ENCODE data around the gene MTMR2.

MTMR2 gene

DNA sequence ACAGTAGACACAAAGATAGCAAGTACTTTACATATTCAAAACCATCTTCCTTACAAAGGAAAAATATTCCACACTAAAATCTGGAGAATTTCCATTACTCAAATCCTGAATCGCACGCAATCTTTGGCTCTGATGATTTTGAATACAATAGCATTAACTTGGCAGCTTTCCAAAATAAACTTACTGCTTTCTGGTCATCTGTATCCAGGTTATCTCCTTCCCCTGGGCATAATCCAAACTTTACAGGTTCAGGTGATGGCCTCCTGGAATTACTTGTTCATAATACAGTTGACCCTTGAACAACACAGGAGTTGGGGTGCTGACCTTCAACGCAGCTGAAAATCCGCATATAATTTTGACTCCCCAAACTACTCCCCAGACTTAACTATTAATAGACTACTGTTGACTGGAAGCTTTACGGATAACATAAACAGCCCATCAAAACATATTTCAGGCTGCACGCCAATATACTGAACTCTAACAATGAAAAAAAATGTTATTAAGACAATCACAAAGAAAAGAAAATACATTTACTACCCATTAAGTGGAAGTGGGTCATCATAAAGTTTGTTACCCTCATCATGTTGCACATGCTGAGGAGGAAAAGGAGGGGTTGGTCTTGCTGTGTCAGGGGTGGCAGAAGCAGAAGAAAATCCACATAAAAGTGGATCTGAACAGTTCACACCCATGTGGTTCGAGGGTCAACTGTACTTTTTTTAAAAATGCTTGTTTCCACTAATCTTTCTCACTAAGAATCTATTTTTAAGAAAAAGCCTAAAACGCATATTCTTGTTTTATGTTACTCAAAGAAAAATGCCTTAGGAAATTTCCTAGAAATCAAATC lies 6.5 kb downstream of the MTMR2 start:
- peak; percentile 84 for DNase-seq

DNA sequence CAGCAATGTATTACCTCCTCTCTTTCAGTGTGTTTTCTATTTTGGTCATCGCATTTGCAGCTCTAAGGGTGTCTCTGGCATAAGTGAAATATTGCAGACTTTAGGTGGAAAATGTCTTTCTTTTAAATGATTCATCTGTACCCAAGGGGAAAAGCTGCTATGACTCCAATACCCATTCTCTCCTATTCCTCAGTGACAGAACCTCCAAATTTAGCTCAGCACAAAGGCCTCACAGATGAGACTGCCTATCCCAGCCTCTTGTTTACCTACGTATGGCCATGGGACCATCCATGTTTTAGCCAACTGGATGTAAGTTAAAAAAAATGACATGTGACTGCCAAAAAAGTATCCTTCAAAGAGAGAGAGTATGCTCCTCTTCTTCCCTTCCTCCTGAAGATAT lies 7.9 kb downstream of the MTMR2 start:
- DNase-seq, result no peak

DNA sequence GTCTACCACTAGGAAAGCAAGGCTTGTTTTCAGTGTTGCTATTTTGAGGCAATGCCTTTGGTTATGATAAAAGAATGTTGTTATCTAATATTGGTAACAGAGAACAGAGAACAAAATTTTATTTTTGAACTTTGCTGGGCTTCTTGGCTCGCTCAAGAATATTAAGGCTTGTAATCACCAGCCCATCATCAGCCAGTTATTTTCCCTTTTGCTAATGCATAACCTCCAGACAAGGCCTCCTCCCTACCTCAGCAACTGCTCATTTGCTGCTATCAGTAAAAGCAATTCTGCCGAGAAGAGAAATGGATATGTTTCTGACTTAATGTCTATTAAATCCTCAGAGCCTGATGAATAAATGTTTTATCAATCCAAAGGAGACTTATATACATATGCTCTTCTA lies 8.9 kb downstream of the MTMR2 start:
- no peak for DNase-seq

DNA sequence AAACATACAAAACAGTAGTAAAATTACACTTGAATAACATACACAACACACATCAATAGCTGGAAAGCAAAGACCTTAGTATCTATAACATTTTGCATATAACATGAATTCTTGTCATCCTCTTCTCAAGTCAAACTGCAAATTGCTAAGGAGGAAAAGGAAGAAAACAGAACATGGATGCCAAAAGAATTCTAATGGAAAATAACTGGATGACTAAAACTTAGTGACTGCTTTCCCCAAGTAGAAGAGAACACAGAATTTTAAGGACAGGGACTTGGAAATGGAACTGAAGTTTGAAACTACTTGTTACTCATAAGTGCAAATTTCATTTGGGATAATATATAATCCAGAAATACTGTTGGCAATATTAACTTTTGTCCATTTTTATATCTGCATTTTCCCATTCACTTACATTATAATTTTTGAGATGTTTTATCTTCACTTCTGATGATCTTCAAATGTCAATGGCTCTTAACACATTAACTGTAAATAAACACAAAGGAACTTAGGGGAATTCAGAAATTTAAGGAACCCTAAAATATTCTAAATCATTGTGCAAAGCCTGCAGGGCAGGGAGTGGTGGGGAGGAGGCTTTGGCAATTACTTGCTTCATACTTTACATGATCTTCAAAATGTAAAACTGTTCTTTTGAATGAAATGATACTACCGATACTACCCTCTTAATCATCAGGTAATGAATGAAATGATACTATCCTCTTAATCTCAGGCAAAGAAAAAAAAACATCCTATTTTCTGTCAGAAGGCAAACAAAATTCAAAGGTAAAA lies 9.9 kb downstream of the MTMR2 start:
- no peak for DNase-seq

DNA sequence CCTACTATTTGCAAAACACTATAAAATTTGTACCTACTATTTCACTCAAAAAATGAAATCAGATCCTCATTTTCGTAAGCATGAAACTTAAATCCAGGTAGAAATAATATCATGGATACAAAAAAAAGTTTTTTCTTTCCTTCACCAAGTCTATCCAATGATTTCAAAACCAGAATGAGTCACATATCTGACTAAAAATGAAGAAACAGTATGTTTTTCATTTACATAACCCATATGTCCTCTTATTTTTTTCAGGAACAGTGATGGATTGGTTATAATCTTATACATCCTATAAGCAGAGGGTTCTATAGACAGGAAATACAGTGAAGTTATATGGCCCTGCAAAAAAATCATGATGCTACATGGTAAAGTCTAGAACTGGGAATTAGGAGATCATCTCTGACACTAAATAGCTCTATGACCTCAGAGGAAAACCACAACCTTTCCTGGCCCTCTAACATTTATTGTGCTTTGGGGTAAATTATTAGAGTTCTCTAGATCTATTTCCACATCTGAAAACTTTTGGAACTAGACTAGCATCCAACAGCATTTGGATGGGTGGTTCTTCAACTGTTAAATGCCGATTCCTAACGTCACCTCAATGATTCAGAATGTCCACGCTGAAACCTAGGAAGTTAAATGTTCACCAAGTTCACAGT lies 10.9 kb downstream of the MTMR2 start:
- no peak for DNase-seq

DNA sequence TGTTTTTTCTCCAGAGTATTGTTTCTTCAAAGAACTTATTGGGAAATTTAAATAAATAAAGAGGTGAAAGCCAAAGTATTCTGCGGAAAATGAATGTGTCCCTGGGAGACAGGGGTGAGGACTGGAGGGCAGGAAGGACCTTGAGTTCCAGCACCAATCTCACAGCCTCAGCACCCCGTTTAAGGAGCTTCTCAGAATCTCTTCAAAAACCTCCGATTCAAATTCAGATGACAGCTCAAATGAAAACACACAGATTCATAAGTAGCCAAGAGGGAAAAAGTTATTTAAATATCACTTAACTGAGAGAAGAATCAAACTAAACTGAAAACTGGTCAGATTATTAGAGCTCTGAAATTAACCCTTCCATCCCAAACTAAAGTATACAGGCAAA lies 12.5 kb downstream of the MTMR2 start:
- no peak for DNase-seq

DNA sequence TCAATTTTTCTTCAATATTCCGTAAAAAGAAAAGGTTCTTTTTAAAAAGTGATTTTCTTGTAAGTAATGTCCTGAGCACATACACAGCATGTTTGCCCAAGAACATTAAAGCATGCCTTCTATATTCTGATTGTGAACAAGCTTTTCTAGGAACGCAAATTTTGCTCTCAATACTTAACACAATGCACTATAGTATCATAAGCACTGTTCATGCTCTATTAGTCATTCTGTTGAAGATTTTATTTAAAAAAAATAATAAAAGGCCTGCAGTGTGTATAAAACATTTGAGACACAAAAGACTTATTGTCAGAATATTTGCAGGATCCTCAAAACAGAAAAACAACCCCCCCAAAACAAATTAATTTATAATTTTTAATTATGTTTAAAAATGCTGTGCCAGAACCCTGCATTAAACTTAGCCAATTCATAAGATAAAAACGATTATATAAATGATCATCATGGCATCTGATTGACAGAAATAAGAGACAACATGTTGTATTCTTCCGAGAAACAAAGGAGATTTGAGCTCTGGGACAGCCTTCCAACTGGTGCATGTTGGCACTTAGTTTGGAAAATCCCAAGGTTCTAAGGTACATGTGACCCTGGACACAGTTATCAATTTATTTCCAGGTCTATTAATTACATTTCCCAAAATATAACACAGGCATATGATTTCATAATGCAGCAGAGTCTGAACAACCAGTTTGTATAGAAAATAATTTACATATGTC lies 13.1 kb downstream of the MTMR2 start:
- DNase-seq, result no peak

DNA sequence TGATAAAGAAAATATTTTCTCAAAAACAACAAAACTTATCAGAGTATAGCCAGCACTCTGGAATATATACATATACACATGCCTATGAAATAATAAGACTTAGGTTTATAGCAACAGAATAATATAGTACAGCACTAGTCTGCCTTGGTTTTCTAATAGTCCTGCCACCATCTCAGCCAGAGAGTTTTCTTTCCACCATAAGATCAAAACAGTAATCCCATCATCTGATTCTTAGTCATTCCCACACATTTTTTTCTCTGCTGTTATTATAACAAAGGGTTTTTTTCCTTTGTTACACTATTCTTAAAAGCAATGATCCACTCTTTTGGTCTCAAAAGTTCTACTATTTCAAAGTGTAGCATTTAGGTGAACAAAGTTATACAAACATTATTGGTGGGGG lies 15.1 kb downstream of the MTMR2 start:
- no peak for DNase-seq

DNA sequence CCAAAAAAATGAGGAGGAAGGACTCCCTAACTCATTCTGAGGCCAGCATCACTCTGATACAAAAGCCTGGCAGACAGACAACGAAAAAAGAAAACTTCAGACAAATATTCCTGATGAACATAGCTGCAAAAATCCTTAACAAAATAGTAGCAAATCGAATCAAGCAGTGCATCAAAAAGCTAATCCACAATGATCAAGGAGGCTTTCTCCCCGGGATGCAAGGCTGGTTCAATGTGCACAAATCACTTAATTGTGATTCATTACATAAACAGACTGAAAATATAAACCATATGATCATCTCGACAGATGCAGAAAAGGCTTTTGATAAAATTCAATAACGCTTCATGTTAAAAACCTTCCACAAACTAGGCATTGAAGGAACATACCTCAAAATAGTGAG lies 16.4 kb downstream of the MTMR2 start:
- no peak for DNase-seq

DNA sequence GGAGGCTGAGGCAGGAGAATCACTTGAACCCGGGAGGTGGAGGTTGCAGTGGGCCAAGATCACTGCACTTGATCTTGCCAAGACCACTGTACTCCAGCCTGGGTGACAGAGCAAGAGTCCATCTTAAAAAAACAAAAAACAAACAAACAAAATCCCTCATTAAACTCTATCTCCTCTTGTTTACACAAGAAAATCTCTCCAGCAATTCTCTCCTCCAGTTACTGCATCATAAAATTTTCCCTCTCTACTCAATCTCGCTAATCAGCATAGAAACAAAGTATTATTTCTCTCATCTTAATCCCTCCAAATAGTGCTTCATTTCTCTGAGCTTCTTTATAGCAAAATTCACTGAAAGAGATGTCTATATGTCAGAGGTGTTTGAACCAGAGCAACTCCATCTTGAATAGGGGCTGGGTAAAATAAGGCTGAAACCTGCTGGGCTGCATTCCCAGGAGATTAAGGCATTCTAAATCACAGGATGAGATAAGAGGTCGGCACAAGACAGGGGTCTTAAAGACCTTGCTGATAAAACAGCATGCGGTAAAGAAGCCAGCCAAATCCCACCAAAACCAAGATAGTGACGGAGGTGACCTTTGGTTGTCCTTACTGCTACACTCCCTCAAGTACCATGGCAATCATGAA lies 19.8 kb downstream of the MTMR2 start:
- DNase-seq, result no peak

DNA sequence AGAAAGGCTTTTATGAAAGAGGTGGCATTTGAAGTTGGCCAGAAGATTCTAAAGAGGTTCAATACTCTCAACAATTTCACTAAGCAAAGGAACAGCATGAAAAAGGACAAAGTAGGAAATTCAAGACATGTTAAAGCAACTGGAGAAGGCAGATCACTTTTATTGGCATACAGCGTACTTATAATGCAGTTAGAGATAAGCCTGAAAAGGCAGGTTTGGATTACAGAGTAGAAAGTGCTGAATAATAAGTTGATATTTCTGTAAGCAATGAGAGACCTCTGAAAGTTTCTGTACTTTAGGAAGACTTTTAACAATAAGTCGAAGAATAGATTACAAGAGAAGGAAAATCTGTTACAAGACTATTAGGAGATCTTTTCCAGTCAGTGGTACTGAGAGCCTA lies 25.1 kb downstream of the MTMR2 start:
- DNase-seq, result no peak

DNA sequence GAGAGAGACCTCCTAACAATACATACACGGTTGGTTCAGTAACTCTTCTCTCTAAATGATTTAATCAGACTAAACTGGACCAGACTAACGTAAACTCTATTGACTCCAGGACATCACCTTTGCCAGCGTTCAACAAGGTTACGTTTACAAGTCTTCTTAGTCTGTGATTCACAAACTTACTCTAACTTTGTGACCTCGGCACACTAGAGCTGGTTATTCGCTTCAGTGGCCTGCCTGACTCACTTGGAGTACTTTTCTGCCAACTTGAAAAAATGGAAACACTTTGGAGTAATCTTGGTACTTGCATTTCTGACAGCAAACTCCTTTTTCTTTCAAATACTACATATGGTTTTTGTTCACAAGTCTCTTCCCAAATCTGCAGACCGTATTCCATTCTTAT lies 26.2 kb downstream of the MTMR2 start:
- no peak for DNase-seq

DNA sequence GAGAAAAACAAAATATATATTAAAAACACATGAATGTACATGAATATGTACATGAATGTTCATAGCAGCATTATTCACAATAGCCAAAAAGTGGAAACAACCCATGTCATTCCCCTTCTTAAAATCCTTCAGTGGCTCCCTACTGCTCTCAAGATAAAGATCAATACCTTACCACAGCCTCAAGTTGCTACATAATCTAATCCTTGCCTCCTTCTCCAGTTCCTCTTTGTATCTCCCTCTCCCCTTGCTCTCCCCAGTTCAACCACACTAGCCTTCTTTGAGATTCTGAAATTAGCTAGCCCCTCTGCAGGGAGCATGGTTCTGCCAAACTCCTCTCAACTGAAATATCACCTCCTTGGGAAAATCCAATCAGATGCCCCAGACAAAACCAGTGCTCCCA lies 28.1 kb downstream of the MTMR2 start:
- no peak for DNase-seq

DNA sequence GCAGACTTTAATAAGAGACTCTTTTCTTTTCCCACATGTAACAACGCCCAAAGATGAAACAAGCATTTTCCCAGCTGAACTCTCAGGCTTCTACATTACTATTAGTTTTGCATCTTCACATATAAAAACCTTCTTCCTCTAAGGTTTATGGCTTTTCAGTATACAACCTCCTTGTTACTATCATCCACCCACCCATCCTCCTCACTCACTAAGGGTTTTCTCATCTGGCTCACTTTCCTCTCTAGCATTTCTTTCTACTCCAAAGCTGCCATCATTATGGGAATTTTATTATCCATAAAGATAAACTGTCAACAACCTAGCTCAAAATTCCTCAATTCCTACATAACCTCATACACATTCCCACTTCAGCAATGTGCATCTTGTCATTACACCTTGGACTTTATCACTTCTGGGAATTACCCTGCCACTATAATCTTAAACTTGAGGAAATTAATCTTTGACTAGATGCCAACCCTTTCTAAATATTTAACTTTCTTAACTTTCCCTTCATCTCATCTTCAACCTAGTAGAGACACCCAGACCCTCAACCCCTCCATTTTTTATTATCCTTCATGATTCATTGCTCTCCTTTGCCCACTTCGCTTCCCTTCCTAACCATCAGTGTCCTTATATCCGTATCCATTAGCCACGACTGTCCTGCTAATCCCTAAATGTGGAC lies 30.9 kb downstream of the MTMR2 start:
- no peak for DNase-seq

DNA sequence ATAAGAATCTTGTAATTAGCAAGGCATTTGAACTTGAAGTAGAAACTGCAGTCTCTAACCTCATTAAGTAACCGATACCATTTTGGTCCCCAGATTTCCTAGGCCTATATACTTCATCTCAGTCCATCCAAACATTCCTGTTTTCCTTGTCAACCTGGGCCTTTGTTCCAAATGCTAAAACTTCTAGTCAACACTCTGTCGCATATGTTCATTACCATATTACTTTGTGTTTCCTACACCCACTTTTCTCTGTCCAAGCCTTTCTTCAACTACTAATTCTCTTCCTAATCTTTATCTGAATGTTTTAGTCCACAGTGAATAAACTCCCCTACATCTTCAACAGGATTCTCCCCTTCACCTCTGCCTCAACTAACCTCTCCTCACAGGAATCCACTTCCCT lies 31.4 kb downstream of the MTMR2 start:
- no peak for DNase-seq

DNA sequence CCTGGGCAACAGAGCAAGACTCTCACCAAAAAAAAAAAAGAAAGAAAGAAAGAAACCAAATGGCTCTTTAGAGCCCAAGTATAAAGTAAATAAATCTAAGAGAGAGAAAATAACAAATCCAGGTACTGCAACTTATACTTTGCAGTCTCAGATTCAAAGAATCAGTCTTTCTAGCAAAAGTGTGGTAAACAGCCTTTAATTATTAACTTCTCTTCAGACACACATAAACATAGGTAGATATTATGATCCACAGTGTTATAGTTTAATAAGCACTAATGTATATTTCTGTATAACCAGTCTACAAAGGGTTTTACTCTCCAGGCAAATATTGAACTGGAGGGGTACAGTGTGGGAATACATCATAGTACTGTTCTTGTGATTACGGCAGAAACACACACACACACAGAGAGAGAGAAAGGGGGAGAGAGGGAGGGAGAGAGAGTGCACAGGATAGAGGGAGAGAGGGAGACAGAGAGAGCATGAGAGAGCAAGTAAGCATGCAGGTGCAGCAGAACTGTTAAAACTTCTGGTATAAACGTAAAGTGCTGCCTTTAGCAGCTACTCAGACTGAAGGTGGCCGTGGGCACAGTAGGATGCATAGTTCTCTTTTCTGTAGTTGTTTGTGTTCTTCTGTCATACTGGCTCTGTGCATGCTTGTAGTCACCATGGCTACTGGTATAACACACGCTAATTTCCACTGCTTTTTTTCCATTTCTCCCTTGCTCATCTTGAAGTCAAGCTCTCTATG lies 32.3 kb downstream of the MTMR2 start:
- DNase-seq, result no peak

DNA sequence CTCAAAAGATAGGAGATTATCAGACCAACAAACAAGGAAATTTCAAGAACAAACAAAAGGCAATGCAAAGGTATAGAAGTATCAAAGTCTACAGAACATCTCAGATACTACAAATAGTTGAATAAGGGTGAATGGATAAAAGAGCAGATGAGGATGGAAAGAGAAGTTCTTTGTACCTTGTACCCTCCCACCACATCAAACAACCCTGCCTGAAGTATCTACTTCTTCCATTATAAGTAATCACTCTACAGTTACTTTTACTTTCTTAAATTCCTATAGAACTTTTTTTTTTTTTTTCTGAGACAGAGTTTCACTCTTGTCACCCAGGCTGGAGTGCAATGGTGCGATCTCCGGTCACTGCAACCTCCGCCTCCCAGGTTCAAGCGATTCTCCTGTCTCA lies 35.1 kb downstream of the MTMR2 start:
- no peak for DNase-seq

DNA sequence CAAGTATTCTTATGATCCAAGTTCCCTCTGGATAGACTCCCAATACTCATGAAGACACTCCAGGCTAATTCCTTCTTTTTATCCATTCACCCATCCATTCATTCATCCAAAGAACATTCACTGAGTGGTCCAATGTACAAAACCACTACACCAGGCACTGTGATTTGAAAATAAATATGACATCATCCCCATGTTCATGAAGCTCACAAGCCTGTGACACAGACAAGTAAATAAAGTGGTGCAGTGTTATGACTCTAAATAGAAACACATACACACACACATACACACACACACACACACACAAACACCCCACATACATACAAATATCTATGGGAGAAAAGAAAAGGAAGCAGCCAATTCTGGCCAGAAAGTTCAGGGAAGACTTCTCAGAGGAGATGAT lies 35.5 kb downstream of the MTMR2 start:
- DNase-seq, result no peak

DNA sequence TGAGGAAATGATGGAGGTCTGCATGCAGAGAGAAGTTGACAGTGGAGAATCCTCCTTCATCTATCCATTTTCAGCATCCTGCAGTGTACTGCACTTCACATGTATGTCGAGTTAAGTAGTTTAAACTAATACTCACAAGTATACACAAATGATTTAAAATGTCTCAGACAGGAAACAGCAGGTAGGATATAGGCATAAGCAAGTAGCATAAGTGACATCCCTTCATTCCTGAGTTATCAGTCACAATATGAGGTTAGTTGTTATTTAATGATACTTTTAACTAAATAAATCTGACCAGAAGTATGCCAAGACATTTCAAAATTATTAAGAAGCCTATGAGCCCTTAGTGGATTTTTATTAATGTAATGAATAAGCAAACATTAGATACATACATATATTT lies 37.4 kb downstream of the MTMR2 start:
- DNase-seq, result no peak

DNA sequence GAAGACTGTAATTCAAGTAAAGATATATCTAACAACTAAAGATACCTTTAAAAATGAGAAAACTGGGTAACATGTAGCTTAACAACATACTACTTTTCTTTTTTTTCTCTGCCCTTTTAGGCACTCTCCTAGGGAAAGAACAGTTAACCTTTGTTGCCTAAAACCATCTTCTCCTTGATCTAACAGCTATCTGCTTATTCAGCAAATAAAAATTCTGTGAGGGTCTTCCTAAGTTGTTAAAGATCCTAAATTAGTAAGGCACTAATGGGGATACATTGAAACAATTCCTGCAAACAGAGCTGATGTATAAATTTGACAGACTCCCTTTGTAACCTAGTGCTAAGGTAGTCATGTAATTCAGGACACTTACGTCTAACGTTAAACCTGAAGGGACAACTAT lies 39.1 kb downstream of the MTMR2 start:
- DNase-seq, result no peak

DNA sequence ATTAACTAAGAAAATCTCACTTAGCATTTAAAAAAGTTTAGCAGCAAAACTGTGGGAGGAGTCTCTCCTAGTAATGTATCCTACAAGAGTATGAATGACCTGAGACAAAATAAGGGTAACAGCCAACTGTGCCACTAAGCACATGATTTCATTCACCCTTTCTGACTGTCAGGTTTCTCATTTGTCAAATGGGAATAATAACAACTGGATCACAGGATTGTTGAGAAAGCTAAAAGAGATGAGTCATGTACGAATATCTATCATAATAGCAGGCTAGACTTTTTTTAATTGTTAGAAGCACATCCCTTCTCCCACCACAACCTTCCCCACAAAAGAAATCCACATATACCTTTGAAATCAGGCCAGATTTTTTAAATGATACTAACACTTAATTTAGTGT lies 39.5 kb downstream of the MTMR2 start:
- DNase-seq, result no peak
